ENCODE results near the gene RABGEF1.
"Not testable (repeated sequence)": the region's sequence is repeated elsewhere in the genome, so short reads cannot be mapped to it uniquely, and the experiment has no call there.

The RABGEF1 gene

DNA sequence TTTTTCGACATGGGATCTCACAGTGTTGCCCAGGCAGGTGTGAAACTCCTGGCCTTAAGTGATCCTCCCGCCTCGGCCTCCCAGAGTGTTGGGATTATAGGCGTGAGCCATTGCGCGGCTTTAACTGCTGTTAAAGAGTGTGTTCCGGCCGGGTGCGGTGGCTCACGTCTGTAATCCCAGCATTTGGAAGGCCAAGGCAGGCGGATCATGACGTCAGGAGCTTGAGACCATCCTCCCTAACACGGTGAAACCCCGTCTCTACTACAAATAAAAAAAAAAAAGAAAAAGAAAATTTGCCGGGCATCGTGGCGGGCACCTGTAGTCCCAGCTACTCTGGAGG, 1.1 kb downstream of the RABGEF1 start:
- H3K4me3 ChIP-seq (ENCODE audit: low read depth in 1 of 5, low read length in 5 of 5): peak overlapping the region; percentile 76 to 96 (median 88)
- peak overlapping the region; percentile 97 for H3K27ac ChIP-seq (ENCODE audit: low read depth, low read length)
- no peaks in the 10 kb centered on the region for H3K36me3 ChIP-seq (ENCODE audit: control insufficient read depth in 5 of 5, insufficient read depth in 5 of 5, low read length in 5 of 5)
- H3K9ac ChIP-seq (ENCODE audit: low read length in 5 of 5): peak overlapping the region in 3 of 5 donors; percentile 97 to 98 (median 98)
- H3K9me3 ChIP-seq (ENCODE audit: control insufficient read depth in 5 of 5, low read length in 5 of 5): no peaks in the 10 kb centered on the region
- no peaks in the 10 kb centered on the region for H3K27me3 ChIP-seq (ENCODE audit: control insufficient read depth in 5 of 5, insufficient read depth in 4 of 5, low read length in 5 of 5)
- H3K4me1 ChIP-seq (ENCODE audit: control insufficient read depth in 5 of 5, insufficient read depth in 5 of 5, low read length in 5 of 5): peaks cover 1 to 31% (median 15%) of the 10 kb centered on the region in 5 donors

DNA sequence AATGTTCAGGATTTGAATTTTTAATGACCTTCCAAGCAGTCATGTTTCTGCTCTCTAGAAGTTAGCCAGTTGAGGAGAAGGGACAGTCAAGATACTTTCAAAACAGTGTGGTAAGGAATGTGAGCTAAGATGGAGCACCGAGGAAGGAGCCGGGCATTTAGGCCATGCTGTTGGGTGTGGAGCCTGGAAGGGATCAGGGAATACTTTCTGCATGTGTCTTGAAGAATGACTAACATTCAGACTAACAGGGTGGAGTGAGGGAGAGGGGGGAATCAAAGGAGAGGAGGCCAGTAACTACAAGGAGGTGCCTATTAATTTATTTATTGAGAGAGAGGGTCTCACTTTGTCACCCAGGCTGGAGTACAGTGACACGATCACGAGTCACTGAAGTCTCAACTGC, 1.8 kb downstream of the RABGEF1 start:
- not testable (repeated sequence) for H3K9me3 ChIP-seq (ENCODE audit: control insufficient read depth in 5 of 5, low read length in 5 of 5); H3K9ac ChIP-seq (ENCODE audit: low read length in 5 of 5); H3K27me3 ChIP-seq (ENCODE audit: control insufficient read depth in 5 of 5, insufficient read depth in 4 of 5, low read length in 5 of 5); H3K36me3 ChIP-seq (ENCODE audit: control insufficient read depth in 5 of 5, insufficient read depth in 5 of 5, low read length in 5 of 5)
- H3K4me1 ChIP-seq (ENCODE audit: control insufficient read depth in 5 of 5, insufficient read depth in 5 of 5, low read length in 5 of 5): peaks cover 1 to 32% (median 18%) of the 10 kb centered on the region in 5 donors
- peak overlapping the region; percentile 41 for H3K27ac ChIP-seq (ENCODE audit: low read depth, low read length)
- peak overlapping the region in 2 of 5 donors; percentile 11 to 13 for H3K4me3 ChIP-seq (ENCODE audit: low read depth in 1 of 5, low read length in 5 of 5)

DNA sequence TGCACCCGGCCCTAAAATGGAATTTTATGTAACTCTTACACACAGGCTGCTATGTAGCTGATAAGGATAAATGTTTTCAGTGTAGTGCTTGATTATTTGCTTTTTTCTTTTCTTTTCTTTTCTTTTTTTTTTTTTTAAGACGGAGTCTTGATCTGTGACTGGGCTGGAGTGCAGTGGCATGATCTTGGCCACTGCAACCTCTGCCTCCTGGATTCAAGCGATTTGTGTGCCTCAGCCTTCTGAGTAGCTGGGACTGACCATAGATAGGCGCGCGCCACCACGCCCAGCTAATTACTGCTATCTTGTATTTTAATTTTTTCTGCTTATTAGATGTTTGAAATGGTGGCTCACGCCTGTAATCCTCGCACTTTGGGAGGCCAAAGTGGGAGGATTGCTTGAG, 3.4 kb downstream of the RABGEF1 start:
- H3K4me3 ChIP-seq (ENCODE audit: low read depth in 1 of 5, low read length in 5 of 5): no peak overlapping the region
- H3K36me3 ChIP-seq (ENCODE audit: control insufficient read depth in 5 of 5, insufficient read depth in 5 of 5, low read length in 5 of 5): no peaks in the 10 kb centered on the region
- no peaks in the 10 kb centered on the region for H3K27me3 ChIP-seq (ENCODE audit: control insufficient read depth in 5 of 5, insufficient read depth in 4 of 5, low read length in 5 of 5)
- no peak overlapping the region for H3K27ac ChIP-seq (ENCODE audit: low read depth, low read length)
- peaks cover 1 to 43% (median 31%) of the 10 kb centered on the region in 5 donors for H3K4me1 ChIP-seq (ENCODE audit: control insufficient read depth in 5 of 5, insufficient read depth in 5 of 5, low read length in 5 of 5)
- H3K9me3 ChIP-seq (ENCODE audit: control insufficient read depth in 5 of 5, low read length in 5 of 5): no peaks in the 10 kb centered on the region
- no peak overlapping the region for H3K9ac ChIP-seq (ENCODE audit: low read length in 5 of 5)

DNA sequence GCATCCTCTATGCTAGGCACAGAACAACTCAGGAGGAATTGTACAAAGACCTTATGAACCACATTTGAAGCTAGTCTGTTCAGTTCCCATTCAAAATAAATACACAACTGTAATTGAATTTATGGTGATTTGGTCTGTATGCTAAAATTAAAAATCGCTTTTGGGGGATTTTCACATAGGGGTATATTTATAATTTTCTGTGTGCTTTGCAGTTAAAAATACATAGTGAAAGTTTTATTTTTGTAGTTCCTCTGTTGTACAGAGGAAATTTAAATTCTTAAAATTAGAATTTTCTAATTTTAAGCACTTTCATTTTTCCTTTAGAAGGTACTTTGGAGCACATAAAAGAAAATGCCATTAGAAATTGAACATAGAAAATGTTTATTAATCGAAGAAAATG, 6.9 kb downstream of the RABGEF1 start:
- no peak overlapping the region for H3K4me3 ChIP-seq (ENCODE audit: low read depth in 1 of 5, low read length in 5 of 5)
- peaks cover 0 to 2% (median 0%) of the 10 kb centered on the region in 5 donors for H3K36me3 ChIP-seq (ENCODE audit: control insufficient read depth in 5 of 5, insufficient read depth in 5 of 5, low read length in 5 of 5)
- peak overlapping the region in 1 of 5 donors; percentile 51 for H3K9ac ChIP-seq (ENCODE audit: low read length in 5 of 5)
- H3K27me3 ChIP-seq (ENCODE audit: control insufficient read depth in 5 of 5, insufficient read depth in 4 of 5, low read length in 5 of 5): no peaks in the 10 kb centered on the region
- no peak overlapping the region for H3K27ac ChIP-seq (ENCODE audit: low read depth, low read length)
- peaks cover under 1 to 32% (median 24%) of the 10 kb centered on the region in 5 donors for H3K4me1 ChIP-seq (ENCODE audit: control insufficient read depth in 5 of 5, insufficient read depth in 5 of 5, low read length in 5 of 5)
- H3K9me3 ChIP-seq (ENCODE audit: control insufficient read depth in 5 of 5, low read length in 5 of 5): no peaks in the 10 kb centered on the region

DNA sequence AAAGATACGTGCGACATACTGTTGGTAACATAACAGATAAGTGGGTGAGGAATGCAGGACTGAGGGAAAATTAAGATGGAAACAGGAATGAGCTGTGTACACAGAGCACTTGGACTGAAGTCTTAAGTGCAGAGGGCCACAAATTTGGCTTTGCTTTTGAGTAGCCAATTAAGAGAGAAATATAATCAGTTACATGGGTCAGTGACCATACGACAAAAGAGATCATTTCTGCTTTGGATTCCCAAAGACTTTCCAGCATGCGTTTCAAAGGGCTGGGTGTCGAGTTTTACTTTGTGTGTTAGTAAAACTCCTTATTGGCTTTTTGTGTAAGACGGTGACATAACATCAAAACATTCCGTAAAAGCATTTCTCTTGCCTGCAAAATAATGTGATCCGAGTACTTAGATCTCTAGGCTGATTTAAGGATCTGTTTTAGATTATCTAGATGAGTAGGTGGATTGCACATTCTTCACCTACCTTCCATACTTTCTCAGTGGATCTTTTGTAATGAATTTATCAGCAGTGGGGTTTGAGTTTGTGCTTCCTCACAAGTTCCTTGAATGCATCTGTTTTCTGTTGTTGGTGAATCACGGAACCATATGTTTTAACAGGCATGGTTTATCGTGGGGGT, 7.5 kb downstream of the RABGEF1 start:
- Histone ChIP-seq H3K27ac (ENCODE audit: low read depth, low read length) (no peak overlapping the region), H3K27me3 (ENCODE audit: control insufficient read depth in 5 of 5, insufficient read depth in 4 of 5, low read length in 5 of 5) (no peaks in the 10 kb centered on the region), H3K4me3 (ENCODE audit: low read depth in 1 of 5, low read length in 5 of 5) (no peak overlapping the region), H3K36me3 (ENCODE audit: control insufficient read depth in 5 of 5, insufficient read depth in 5 of 5, low read length in 5 of 5) (peaks cover 0 to 2% (median 0%) of the 10 kb centered on the region in 5 donors), H3K9ac (ENCODE audit: low read length in 5 of 5) (no peak overlapping the region), H3K9me3 (ENCODE audit: control insufficient read depth in 5 of 5, low read length in 5 of 5) (no peaks in the 10 kb centered on the region), H3K4me1 (ENCODE audit: control insufficient read depth in 5 of 5, insufficient read depth in 5 of 5, low read length in 5 of 5) (peaks cover 0 to 28% (median 20%) of the 10 kb centered on the region in 5 donors)

DNA sequence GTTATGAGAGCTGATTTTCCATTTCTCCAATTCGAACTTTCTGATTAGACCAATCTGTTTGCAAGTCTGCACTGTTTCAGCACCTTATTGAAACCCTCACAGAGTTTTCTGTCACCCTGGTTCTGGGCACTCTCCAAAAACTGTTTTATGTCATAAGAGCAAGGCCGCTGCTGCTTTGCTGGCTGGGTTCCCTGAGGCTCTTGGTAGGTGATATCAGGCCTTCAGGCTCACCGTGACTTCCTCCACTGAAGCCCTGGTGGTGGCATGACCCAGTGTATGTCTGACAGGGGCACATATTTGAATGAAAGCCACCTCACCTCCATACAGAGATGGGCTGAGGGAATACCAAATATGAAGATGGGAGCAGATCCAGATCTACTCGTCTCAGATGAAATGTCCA, 8.3 kb downstream of the RABGEF1 start:
- Histone ChIP-seq H3K9me3 (ENCODE audit: control insufficient read depth in 5 of 5, low read length in 5 of 5) (no peaks in the 10 kb centered on the region), H3K27ac (ENCODE audit: low read depth, low read length) (no peak overlapping the region), H3K27me3 (ENCODE audit: control insufficient read depth in 5 of 5, insufficient read depth in 4 of 5, low read length in 5 of 5) (no peaks in the 10 kb centered on the region), H3K9ac (ENCODE audit: low read length in 5 of 5) (no peak overlapping the region), H3K4me3 (ENCODE audit: low read depth in 1 of 5, low read length in 5 of 5) (no peak overlapping the region), H3K4me1 (ENCODE audit: control insufficient read depth in 5 of 5, insufficient read depth in 5 of 5, low read length in 5 of 5) (peaks cover 0 to 28% (median 20%) of the 10 kb centered on the region in 5 donors), H3K36me3 (ENCODE audit: control insufficient read depth in 5 of 5, insufficient read depth in 5 of 5, low read length in 5 of 5) (peaks cover 0 to 2% (median 0%) of the 10 kb centered on the region in 5 donors)

DNA sequence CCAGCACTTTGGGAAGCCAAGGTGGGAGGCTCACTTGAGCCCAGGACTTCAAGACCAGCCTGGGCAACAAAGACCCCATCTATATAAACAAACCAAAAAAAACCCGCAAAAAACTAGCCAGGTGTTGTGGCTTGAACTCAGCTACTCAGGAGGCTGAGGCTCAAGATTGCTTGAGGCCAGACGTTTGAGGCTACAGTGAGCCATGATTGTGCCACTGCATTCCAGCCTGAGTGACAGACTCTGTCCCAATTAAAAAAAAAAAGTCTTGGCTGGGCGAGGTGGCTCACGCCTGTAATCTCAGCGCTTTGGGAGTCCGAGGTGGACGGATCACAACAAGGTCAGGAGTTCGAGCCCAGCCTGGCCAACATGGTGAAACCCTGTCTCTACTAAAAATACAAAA, 11.4 kb downstream of the RABGEF1 start:
- Histone ChIP-seq H3K27ac (ENCODE audit: low read depth, low read length) (no peak overlapping the region), H3K9me3 (ENCODE audit: control insufficient read depth in 5 of 5, low read length in 5 of 5) (no peaks in the 10 kb centered on the region), H3K36me3 (ENCODE audit: control insufficient read depth in 5 of 5, insufficient read depth in 5 of 5, low read length in 5 of 5) (peaks cover 0 to 2% (median 0%) of the 10 kb centered on the region in 5 donors), H3K9ac (ENCODE audit: low read length in 5 of 5) (no peak overlapping the region), H3K4me3 (ENCODE audit: low read depth in 1 of 5, low read length in 5 of 5) (no peak overlapping the region), H3K27me3 (ENCODE audit: control insufficient read depth in 5 of 5, insufficient read depth in 4 of 5, low read length in 5 of 5) (no peaks in the 10 kb centered on the region), H3K4me1 (ENCODE audit: control insufficient read depth in 5 of 5, insufficient read depth in 5 of 5, low read length in 5 of 5) (peaks cover 0 to 19% (median 16%) of the 10 kb centered on the region in 5 donors)

DNA sequence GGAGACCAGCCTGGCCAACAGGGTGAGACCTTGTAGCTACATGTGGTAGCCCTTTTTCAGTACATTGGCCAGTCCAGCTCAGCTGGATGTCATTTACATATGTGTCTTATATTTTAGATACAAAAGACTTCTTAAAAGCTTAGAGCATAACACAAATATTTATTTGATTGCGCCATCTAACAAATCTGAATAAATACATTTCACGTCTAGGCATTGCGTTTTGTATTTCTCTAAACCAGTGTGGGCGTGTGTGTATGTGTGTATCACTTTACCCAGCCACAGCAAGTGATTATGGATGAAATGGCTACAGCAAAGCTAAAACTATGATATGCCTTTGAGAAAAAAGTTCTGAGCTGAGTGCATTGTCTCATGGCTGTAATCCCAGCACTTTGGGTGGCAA, 14.0 kb downstream of the RABGEF1 start:
- no peak overlapping the region for H3K9ac ChIP-seq (ENCODE audit: low read length in 5 of 5)
- H3K4me1 ChIP-seq (ENCODE audit: control insufficient read depth in 5 of 5, insufficient read depth in 5 of 5, low read length in 5 of 5): peaks cover 4 to 15% (median 13%) of the 10 kb centered on the region in 5 donors
- H3K36me3 ChIP-seq (ENCODE audit: control insufficient read depth in 5 of 5, insufficient read depth in 5 of 5, low read length in 5 of 5): no peaks in the 10 kb centered on the region
- H3K4me3 ChIP-seq (ENCODE audit: low read depth in 1 of 5, low read length in 5 of 5): no peak overlapping the region
- H3K27me3 ChIP-seq (ENCODE audit: control insufficient read depth in 5 of 5, insufficient read depth in 4 of 5, low read length in 5 of 5): no peaks in the 10 kb centered on the region
- H3K9me3 ChIP-seq (ENCODE audit: control insufficient read depth in 5 of 5, low read length in 5 of 5): no peaks in the 10 kb centered on the region
- H3K27ac ChIP-seq (ENCODE audit: low read depth, low read length): no peak overlapping the region

DNA sequence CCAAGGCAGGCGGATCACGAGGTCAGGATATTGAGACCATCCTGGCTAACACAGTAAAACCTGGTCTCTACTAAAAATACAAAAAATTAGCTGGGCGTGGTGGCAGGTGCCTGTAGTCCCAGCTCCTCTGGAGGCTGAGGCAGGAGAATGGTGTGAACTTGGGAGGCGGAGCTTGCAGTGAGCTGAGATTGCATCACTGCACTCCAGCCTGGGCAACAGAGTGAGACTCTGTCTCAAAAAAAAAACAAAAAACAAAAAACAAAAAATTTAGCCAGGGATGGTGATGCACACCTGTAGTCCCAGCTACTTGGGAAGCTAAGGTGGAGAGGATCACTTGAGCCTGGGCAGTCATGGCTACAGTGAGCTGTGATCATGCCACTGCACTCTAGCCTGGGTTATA, 14.5 kb downstream of the RABGEF1 start:
- H3K9me3 ChIP-seq (ENCODE audit: control insufficient read depth in 5 of 5, low read length in 5 of 5); H3K27me3 ChIP-seq (ENCODE audit: control insufficient read depth in 5 of 5, insufficient read depth in 4 of 5, low read length in 5 of 5); H3K9ac ChIP-seq (ENCODE audit: low read length in 5 of 5); H3K4me3 ChIP-seq (ENCODE audit: low read depth in 1 of 5, low read length in 5 of 5); H3K27ac ChIP-seq (ENCODE audit: low read depth, low read length); H3K36me3 ChIP-seq (ENCODE audit: control insufficient read depth in 5 of 5, insufficient read depth in 5 of 5, low read length in 5 of 5): not testable (repeated sequence)
- peaks cover 4 to 15% (median 13%) of the 10 kb centered on the region in 5 donors for H3K4me1 ChIP-seq (ENCODE audit: control insufficient read depth in 5 of 5, insufficient read depth in 5 of 5, low read length in 5 of 5)

DNA sequence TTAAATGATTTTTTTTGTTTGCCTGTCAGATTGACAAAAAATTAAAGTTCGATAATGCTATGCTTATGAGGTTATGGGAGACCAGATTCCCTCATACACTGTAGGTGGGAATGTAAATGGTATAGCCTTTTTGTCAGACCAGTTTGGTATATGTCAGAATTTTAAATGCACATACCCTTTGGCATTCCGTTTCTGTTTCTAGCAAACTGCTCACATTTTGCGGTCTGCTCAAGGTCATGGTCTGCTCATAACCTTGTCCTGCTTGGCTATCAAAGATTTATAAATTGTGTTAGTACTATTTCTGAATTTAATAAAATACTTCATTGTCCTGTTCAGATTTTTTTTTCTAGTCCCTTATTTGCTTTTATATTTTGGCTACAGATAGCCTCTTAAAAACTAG, 15.7 kb downstream of the RABGEF1 start:
- not testable (repeated sequence) for H3K27me3 ChIP-seq (ENCODE audit: control insufficient read depth in 5 of 5, insufficient read depth in 4 of 5, low read length in 5 of 5); H3K27ac ChIP-seq (ENCODE audit: low read depth, low read length); H3K9ac ChIP-seq (ENCODE audit: low read length in 5 of 5); H3K36me3 ChIP-seq (ENCODE audit: control insufficient read depth in 5 of 5, insufficient read depth in 5 of 5, low read length in 5 of 5); H3K4me3 ChIP-seq (ENCODE audit: low read depth in 1 of 5, low read length in 5 of 5); H3K9me3 ChIP-seq (ENCODE audit: control insufficient read depth in 5 of 5, low read length in 5 of 5)
- peaks cover 4 to 15% (median 13%) of the 10 kb centered on the region in 5 donors for H3K4me1 ChIP-seq (ENCODE audit: control insufficient read depth in 5 of 5, insufficient read depth in 5 of 5, low read length in 5 of 5)
